H1 (cell line): ENCODE results near the gene RAB3C. TPM values are rescaled to one million over a fixed set of nuclear protein-coding genes. Genes with fewer than 3 reads are reported as not detected.

Source experiments
- CBX5 ChIP-seq: fragments of 300-800, 300-1000 bp; sonication (generic); IDR thresholded peaks from 2 replicates; pipeline ENCODE4 v1.7.1; 2016; ENCODE audit warnings: antibody characterized with exemption, low read length, low read depth
- NANOG ChIP-seq: IDR thresholded peaks from 2 replicates; pipeline ENCODE4 v1.6.1; 2011; ENCODE audit warnings: low read length, low read depth, mild to moderate bottlenecking, inconsistent platforms; ENCODE audit not compliant: insufficient read depth, poor library complexity, severe bottlenecking
- polyA plus RNA-seq, 7 experiments: library from polyadenylated mRNA; depleted of rRNA in 3 of 7; stranded (reverse) in 5 of 7; unstranded in 2 of 7; fragments of >200 nt in 5 of 7; fragments of 200-250 nt in 2 of 7; gene quantifications; 1 replicate in 5 of 7; 2 replicates in 1 of 7; 4 replicates in 1 of 7; pipeline versions ENCODE4 v1.2.1 to v1.2.3, GENCODE V29; 2011 to 2013; ENCODE audit warnings: missing spikeins in 2 of 7, mixed read lengths in 2 of 7
- total RNA-seq: library from RNA; stranded (reverse); fragmentation: NEBNext Ultra II Directional; extraction: Animal tissue kit (Norgen Biotek cat#: 25700); gene quantifications from 2 replicates; pipeline ENCODE4 v1.2.1, GENCODE V29; 2021

Gene RAB3C
- total and polyA plus RNA-seq, 2 of the 8 experiments (the other 6 are each of a cell fraction or from before 2014, with no cell fraction given), result 14.7 to 18.3 TPM

DNA sequence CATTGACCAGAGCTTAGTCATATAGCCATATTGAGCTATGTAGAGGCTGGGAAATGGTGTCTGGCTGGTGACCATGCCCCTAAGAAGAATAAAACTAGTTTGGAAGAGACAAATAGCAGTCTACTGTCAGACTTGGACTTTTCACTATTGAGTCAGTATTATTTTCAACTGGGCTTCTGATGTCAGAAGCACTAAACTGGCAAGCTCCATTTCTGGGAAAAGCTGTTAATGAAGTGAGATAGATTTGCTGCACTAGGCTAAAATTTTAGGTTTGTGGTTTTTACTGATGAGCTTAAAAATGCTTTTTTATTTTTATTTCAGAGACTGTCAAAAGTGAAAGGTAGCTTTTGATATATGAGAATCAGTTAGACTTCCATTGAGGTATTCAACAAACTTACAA, 220.2 kb downstream of the RAB3C start (continued):
- TF ChIP-seq NANOG, result no peak
- no peak for TF ChIP-seq CBX5
